ENCODE data around the gene GPR55. TPM values are rescaled to one million over a fixed set of nuclear protein-coding genes. Genes with fewer than 3 reads are reported as not detected.
A peak's percentile ranks its signal among the peaks of the same experiment; 100 is the strongest.

Gene GPR55
- total and polyA plus RNA-seq, 10 of the 15 experiments (the other 5 are each of a cell fraction or from before 2014, with no cell fraction given), result 2.1 to 30.1 (median 16.2) TPM

- peak; percentile 59; the same call in 1 of the 2 replicates for TF ChIP-seq PAX5 (IDR thresholded peaks at IDR 0.05; ENCODE audit: borderline replicate concordance, low read depth, low read length)
- no peak for TF ChIP-seq JUND (IDR thresholded peaks at IDR 0.05; ENCODE audit: low read depth, low read length)
- no peak for TF ChIP-seq ZNF274 (IDR thresholded peaks at IDR 0.05; ENCODE audit: insufficient read depth, insufficient read length)
- no peak for TF ChIP-seq BCL3 (IDR thresholded peaks at IDR 0.05; ENCODE audit: borderline replicate concordance, insufficient read depth, low read depth, low read length, poor library complexity, severe bottlenecking)
- TF ChIP-seq POU2F2 (IDR thresholded peaks at IDR 0.05; ENCODE audit: borderline replicate concordance, low read depth, low read length), result no peak
- TF ChIP-seq NKRF (conservative IDR thresholded peaks at IDR 0.05), result no peak
- no peak for TF ChIP-seq SRF (IDR thresholded peaks at IDR 0.05; ENCODE audit: low read depth in 2 of 2, low read length in 2 of 2)
- no peak for TF ChIP-seq HDAC2 (IDR thresholded peaks at IDR 0.05)
- peak; percentile 58 for TF ChIP-seq EED (IDR thresholded peaks at IDR 0.05; ENCODE audit: low read depth)
- no peak for TF ChIP-seq ETV6 (conservative IDR thresholded peaks at IDR 0.05 in 1 of 2, IDR thresholded peaks at IDR 0.05 in 1 of 2; ENCODE audit: borderline replicate concordance in 1 of 2, low read depth in 1 of 2)
- no peak for TF ChIP-seq IRF4 (IDR thresholded peaks at IDR 0.05; ENCODE audit: low read depth, low read length)
- TF ChIP-seq CUX1 (IDR thresholded peaks at IDR 0.05; ENCODE audit: insufficient replicate concordance, low read depth, low read length), result no peak
- TF ChIP-seq RELB (IDR thresholded peaks at IDR 0.05; ENCODE audit: low read depth), result 0 out of 2 replicates have a peak, but pooled peaks have one; percentile 16
- no peak for TF ChIP-seq TBL1XR1 (IDR thresholded peaks at IDR 0.05; ENCODE audit: low read depth, low read length)
- TF ChIP-seq BCL11A (IDR thresholded peaks at IDR 0.05; ENCODE audit: low read depth, low read length), result no peak
- TF ChIP-seq NRF1 (conservative IDR thresholded peaks at IDR 0.05; ENCODE audit: low read depth, low read length), result no peak
- TF ChIP-seq IKZF1 (conservative IDR thresholded peaks at IDR 0.05), result peak; percentile 52; the same call in 1 of the 2 replicates
- TF ChIP-seq SUZ12 (IDR thresholded peaks at IDR 0.05; ENCODE audit: unreplicated experiment), result no peak
- no peak for TF ChIP-seq ZSCAN29 (IDR thresholded peaks at IDR 0.05)
- TF ChIP-seq RUNX3 (IDR thresholded peaks at IDR 0.05; ENCODE audit: low read length), result peak; percentile 64
- no peak for TF ChIP-seq CBX3 (IDR thresholded peaks at IDR 0.05; ENCODE audit: borderline replicate concordance, low read depth)
Measured at GRCh38 chr2:230893338-230893737, 31.7 kb downstream of the GPR55 start (continued).
